Suprapubic skin (tissue), 3 donors: ENCODE measurements around the gene LRRC4C.

ENCODE experiments used
- POLR2AphosphoS5 ChIP-seq, 3 donors: sonication (generic); formaldehyde crosslinking; IDR thresholded peaks; one replicate each; pipeline ENCODE4 v1.6.1; 2017; ENCODE audit warnings: antibody characterized with exemption in 3 of 3
- TF ChIP-seq, protein P1 (sequence below), 2 donors: fragments of 200-600 bp in 1 of 2; fragments of 450-650 bp in 1 of 2; sonication (generic) in 1 of 2; IDR thresholded peaks; one replicate each; pipeline ENCODE4 v1.5.1; 2016 to 2019; ENCODE audit warnings: antibody characterized with exemption in 2 of 2, mild to moderate bottlenecking in 1 of 2, moderate library complexity in 1 of 2

DNA sequence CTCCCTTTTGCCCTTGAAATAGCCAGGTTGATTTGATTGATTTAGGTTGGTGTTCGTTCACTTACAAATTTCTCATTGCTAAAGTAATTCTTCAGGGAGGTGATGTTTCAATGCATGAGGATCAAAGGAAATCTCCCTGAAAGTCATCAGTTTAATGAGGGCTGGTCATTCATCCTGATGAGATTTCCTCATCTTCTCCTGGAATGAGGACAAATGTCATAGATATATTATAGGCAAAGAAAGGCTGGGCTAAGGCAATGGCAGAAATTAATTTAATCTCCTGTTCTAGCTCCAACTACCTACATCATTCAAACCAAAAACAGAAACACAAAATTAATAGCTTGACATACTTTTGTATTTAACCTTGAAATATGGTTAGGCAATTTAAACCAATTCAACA lies 1052.1 kb downstream of the LRRC4C start:
- TF ChIP-seq POLR2AphosphoS5 (IDR thresholded peaks at IDR 0.05), result no peak
- TF ChIP-seq, protein P1, sequence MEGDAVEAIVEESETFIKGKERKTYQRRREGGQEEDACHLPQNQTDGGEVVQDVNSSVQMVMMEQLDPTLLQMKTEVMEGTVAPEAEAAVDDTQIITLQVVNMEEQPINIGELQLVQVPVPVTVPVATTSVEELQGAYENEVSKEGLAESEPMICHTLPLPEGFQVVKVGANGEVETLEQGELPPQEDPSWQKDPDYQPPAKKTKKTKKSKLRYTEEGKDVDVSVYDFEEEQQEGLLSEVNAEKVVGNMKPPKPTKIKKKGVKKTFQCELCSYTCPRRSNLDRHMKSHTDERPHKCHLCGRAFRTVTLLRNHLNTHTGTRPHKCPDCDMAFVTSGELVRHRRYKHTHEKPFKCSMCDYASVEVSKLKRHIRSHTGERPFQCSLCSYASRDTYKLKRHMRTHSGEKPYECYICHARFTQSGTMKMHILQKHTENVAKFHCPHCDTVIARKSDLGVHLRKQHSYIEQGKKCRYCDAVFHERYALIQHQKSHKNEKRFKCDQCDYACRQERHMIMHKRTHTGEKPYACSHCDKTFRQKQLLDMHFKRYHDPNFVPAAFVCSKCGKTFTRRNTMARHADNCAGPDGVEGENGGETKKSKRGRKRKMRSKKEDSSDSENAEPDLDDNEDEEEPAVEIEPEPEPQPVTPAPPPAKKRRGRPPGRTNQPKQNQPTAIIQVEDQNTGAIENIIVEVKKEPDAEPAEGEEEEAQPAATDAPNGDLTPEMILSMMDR (IDR thresholded peaks at IDR 0.05), result no peak
